HepG2 (cell line): ENCODE measurements around the gene BMAL1. TPM values are rescaled to one million over a fixed set of nuclear protein-coding genes. Genes with fewer than 3 reads are reported as not detected.

ENCODE experiments used
- ATAC-seq: fragments of 200-7000 bp; cut with Tn5 transposase; 3 replicates; pipeline ENCODE4 v1.9.1; 2020; ENCODE audit warnings: mild to moderate bottlenecking, moderate library complexity
- BruUV-seq: library from RNA; stranded (reverse); fragments of 400-500 nt; replicated peaks from 2 replicates; lab custom pipeline; 2021; lab: Mats Ljungman, UMichigan
- CTCF ChIA-PET: fragments of 300-600 bp; formaldehyde crosslinking; extraction: SDS; loops from one replicate; lab custom pipeline; 2021; ENCODE audit warnings: low total read pairs, inconsistent platforms, low intra/inter-chr PET ratio; lab: Yijun Ruan, JAX
- POLR2A ChIA-PET: fragments of 350-600 bp; sonication (Branson Sonifier 250); formaldehyde crosslinking; loops from one replicate; lab custom pipeline; 2020; ENCODE audit warnings: antibody characterized with exemption, inconsistent platforms; lab: Yijun Ruan, JAX
- DNase-seq: peaks from one replicate; pipeline ENCODE4 v3.0.0-alpha.2; 2015; ENCODE audit warnings: low spot score
- FAIRE-seq: peaks from 3 replicates; lab custom pipeline; 2011; peaks lifted over from hg19 to GRCh38; lab: Jason Lieb, UNC
- H2AFZ ChIP-seq: one replicate; pipeline ENCODE4 v1.6.1; 2011; ENCODE audit warnings: low read length, inconsistent platforms
- H3K27ac ChIP-seq: fragments of 300-600 bp; 3 replicates; pipeline ENCODE4 v1.8.0; 2011; ENCODE audit warnings: mixed run types, mild to moderate bottlenecking, mixed read lengths, low read length, inconsistent platforms; ENCODE audit not compliant: insufficient read depth; ENCODE audit errors: extremely low read length
- H3K27me3 ChIP-seq, 2 experiments: fragments of 200-600 bp in 1 of 2; 2 replicates in 1 of 2; 3 replicates in 1 of 2; pipeline versions ENCODE4 v1.6.0 to v1.8.0; 2011; ENCODE audit warnings: low read length in 2 of 2, mild to moderate bottlenecking in 2 of 2, moderate library complexity in 2 of 2, inconsistent platforms in 1 of 2; ENCODE audit not compliant: insufficient read depth in 2 of 2, control insufficient read depth in 1 of 2
- H3K36me3 ChIP-seq, 2 experiments: fragments of 200-600 bp in 1 of 2; replicated peaks in 1 of 2; 2 replicates in 1 of 2; 3 replicates in 1 of 2; pipeline versions ENCODE4 v1.5.1 to v1.8.0; 2011; ENCODE audit warnings: low read length in 2 of 2, inconsistent platforms in 1 of 2; ENCODE audit not compliant: insufficient read depth in 2 of 2, control insufficient read depth in 1 of 2
- H3K4me1 ChIP-seq: 2 replicates; pipeline ENCODE4 v1.5.1; 2012; ENCODE audit warnings: low read length, inconsistent platforms; ENCODE audit not compliant: insufficient read depth
- H3K4me2 ChIP-seq: 2 replicates; pipeline ENCODE4 v1.6.0; 2011; ENCODE audit warnings: low read depth, low read length, inconsistent platforms
- H3K4me3 ChIP-seq, 3 experiments: fragments of 200-600 bp in 1 of 3; sonication (generic), shearing (Covaris generic) in 1 of 3; replicated peaks in 1 of 3; 2 replicates each; pipeline ENCODE4 v1.5.1; 2011 to 2016; ENCODE audit warnings: low read length in 3 of 3, inconsistent platforms in 2 of 3, low read depth in 2 of 3, mild to moderate bottlenecking in 2 of 3, control low read depth in 1 of 3, mixed read lengths in 1 of 3; ENCODE audit not compliant: insufficient read depth in 1 of 3
- H3K79me2 ChIP-seq: one replicate; pipeline ENCODE4 v1.6.1; 2011; ENCODE audit warnings: low read length, inconsistent platforms; ENCODE audit not compliant: insufficient read depth
- H3K9ac ChIP-seq: 2 replicates; pipeline ENCODE4 v1.6.0; 2011; ENCODE audit warnings: mild to moderate bottlenecking, low read depth, low read length, inconsistent platforms; ENCODE audit not compliant: insufficient read depth
- H3K9me3 ChIP-seq: 2 replicates; pipeline ENCODE4 v1.5.1; 2012; ENCODE audit warnings: mild to moderate bottlenecking, low read length
- H4K20me1 ChIP-seq: 2 replicates; pipeline ENCODE4 v1.6.0; 2011; ENCODE audit warnings: inconsistent platforms, mild to moderate bottlenecking, low read length, moderate library complexity; ENCODE audit not compliant: insufficient read depth
- ETV5 ChIP-seq: IDR thresholded peaks from 2 replicates; pipeline ENCODE4 v1.6.1; 2018; ENCODE audit warnings: missing biosample characterization, missing genetic modification reagents, inconsistent platforms, borderline replicate concordance
- KDM6A ChIP-seq: IDR thresholded peaks from 2 replicates; pipeline ENCODE4 v1.6.1; 2016; ENCODE audit warnings: low read depth
- WGBS: methylation state at CpG from one replicate; pipeline ENCODE4 v1.1.6; 2017; ENCODE audit warnings: low lambda C conversion rate; 5-methylcytosine and 5-hydroxymethylcytosine counted together
- in situ Hi-C: cut with HindIII; loops from 2 replicates; pipeline ENCODE4 v1.10.0; 2017; ENCODE audit warnings: low pct_unique_long_range_greater_than_20kb; ENCODE audit not compliant: extremely low pct_ligation_motif_present
- intact Hi-C: fragments of 100-400 bp; cut with micrococcal nuclease; formaldehyde crosslinking; loops from one replicate; pipeline ENCODE4 v1.10.0; 2022; ENCODE audit not compliant: unreplicated experiment
- polyA plus RNA-seq, 8 experiments: library from polyadenylated mRNA; depleted of rRNA in 3 of 8; stranded (reverse) in 7 of 8; unstranded in 1 of 8; fragments of >200 nt; fragmentation: Illumina TruSeq in 4 of 8; extraction: Trizol in 4 of 8; gene quantifications; 2 replicates each; pipeline versions ENCODE4 v1.2.1 to v1.2.3, GENCODE V29; 2011 to 2016; ENCODE audit warnings: low read depth in 4 of 8, missing spikeins in 1 of 8, mixed read lengths in 1 of 8; ENCODE audit not compliant: insufficient read depth in 1 of 8
- total RNA-seq, 5 experiments: library from RNA; depleted of rRNA; stranded (reverse); fragments of >200 nt; fragmentation: Illumina TruSeq; extraction: Trizol; gene quantifications; 2 replicates each; pipeline ENCODE4 v1.2.3, GENCODE V29; 2016; ENCODE audit warnings: low read depth in 1 of 5
- TF ChIP-seq, protein P1 (sequence below): sonication (generic); formaldehyde crosslinking; IDR thresholded peaks from 2 replicates; pipeline ENCODE4 v1.4.0; 2020; ENCODE audit warnings: mild to moderate bottlenecking, missing genetic modification reagents
- TF ChIP-seq, protein P2 (sequence below): sonication (generic); formaldehyde crosslinking; IDR thresholded peaks from 2 replicates; pipeline ENCODE4 v1.4.0; 2020; ENCODE audit warnings: missing genetic modification reagents
- TF ChIP-seq, protein P3 (sequence below): sonication (generic); formaldehyde crosslinking; conservative IDR thresholded peaks from 2 replicates; pipeline ENCODE4 v1.4.0; 2020; ENCODE audit warnings: missing genetic modification reagents
- TF ChIP-seq, protein P4 (sequence below): sonication (generic); formaldehyde crosslinking; IDR thresholded peaks from 2 replicates; pipeline ENCODE4 v1.8.0; 2022; ENCODE audit warnings: missing genetic modification reagents, mild to moderate bottlenecking, borderline replicate concordance

Gene BMAL1
- total and polyA plus RNA-seq, 2 of the 13 experiments (the other 11 are each of a cell fraction or from before 2014, with no cell fraction given) = 4.5 to 4.8 TPM

DNA sequence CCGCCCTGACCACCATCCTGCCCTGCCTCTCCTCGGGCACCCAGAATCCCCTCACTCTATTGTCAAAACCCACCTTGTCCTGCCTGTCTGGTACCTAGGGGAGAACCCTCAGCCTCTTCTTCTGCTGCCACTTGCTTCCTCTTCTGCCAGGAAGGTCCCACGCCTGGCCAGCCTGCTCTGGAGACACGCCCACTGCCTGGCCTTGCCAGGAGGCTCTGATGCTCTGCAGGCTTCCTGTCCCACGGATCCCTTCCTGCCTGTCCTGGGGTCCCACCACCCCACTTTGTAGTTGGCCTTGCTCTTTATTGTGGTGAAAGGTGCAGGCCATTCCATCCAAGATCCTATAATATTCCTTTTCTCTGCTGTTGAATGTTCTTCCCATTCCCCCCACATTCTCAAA lies 63.4 kb downstream of the BMAL1 start:
- no peaks in the 10 kb centered on the region for H3K79me2 ChIP-seq
- H3K9me3 ChIP-seq = no peaks in the 10 kb centered on the region
- DNase-seq = no peak
- H3K27me3 ChIP-seq = no peaks in the 10 kb centered on the region
- no peak overlapping the region for H3K4me3 ChIP-seq
- H3K4me1 ChIP-seq = peaks cover 12% of the 10 kb centered on the region
- no peaks in the 10 kb centered on the region for H3K36me3 ChIP-seq
- H4K20me1 ChIP-seq = no peaks in the 10 kb centered on the region; the same call in 1 of the 2 replicates
- in situ Hi-C loops = loop anchor here (5.0 to 10.0 kb wide), 2 partner anchors 134 to 376 kb away; no protein-coding TSS in a partner anchor
- no peak overlapping the region for H2AFZ ChIP-seq
- intact Hi-C loops = no loop called here
- TF ChIP-seq, protein P1, sequence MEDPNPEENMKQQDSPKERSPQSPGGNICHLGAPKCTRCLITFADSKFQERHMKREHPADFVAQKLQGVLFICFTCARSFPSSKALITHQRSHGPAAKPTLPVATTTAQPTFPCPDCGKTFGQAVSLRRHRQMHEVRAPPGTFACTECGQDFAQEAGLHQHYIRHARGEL = no peak
- TF ChIP-seq, protein P2, sequence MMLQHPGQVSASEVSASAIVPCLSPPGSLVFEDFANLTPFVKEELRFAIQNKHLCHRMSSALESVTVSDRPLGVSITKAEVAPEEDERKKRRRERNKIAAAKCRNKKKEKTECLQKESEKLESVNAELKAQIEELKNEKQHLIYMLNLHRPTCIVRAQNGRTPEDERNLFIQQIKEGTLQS (CRISPR knock-in tag) = no peak
- TF ChIP-seq KDM6A (no peak), ETV5 (CRISPR knock-in tag) (no peak)
- TF ChIP-seq, protein P3, sequence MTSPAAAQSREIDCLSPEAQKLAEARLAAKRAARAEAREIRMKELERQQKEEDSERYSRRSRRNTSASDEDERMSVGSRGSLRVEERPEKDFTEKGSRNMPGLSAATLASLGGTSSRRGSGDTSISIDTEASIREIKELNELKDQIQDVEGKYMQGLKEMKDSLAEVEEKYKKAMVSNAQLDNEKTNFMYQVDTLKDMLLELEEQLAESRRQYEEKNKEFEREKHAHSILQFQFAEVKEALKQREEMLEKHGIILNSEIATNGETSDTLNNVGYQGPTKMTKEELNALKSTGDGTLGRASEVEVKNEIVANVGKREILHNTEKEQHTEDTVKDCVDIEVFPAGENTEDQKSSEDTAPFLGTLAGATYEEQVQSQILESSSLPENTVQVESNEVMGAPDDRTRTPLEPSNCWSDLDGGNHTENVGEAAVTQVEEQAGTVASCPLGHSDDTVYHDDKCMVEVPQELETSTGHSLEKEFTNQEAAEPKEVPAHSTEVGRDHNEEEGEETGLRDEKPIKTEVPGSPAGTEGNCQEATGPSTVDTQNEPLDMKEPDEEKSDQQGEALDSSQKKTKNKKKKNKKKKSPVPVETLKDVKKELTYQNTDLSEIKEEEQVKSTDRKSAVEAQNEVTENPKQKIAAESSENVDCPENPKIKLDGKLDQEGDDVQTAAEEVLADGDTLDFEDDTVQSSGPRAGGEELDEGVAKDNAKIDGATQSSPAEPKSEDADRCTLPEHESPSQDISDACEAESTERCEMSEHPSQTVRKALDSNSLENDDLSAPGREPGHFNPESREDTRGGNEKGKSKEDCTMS = no peak
- TF ChIP-seq, protein P4, sequence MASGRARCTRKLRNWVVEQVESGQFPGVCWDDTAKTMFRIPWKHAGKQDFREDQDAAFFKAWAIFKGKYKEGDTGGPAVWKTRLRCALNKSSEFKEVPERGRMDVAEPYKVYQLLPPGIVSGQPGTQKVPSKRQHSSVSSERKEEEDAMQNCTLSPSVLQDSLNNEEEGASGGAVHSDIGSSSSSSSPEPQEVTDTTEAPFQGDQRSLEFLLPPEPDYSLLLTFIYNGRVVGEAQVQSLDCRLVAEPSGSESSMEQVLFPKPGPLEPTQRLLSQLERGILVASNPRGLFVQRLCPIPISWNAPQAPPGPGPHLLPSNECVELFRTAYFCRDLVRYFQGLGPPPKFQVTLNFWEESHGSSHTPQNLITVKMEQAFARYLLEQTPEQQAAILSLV (CRISPR knock-in tag) = no peak
- ATAC-seq = no peak
- no peak for FAIRE-seq
- WGBS = 56% methylated on average over 4 of the region's 5 CpGs
- H3K9ac ChIP-seq = no peak overlapping the region
- no peak overlapping the region for H3K27ac ChIP-seq
- POLR2A ChIA-PET = no interaction called here
- BruUV-seq = no TSS peak
- CTCF ChIA-PET = no interaction called here
- H3K4me2 ChIP-seq = no peak overlapping the region
